ENCODE data around the gene EEF1AKMT1.

- TF ChIP-seq CTCF (IDR thresholded peaks at IDR 0.05) (no peak), POLR2A (IDR thresholded peaks at IDR 0.05) (no peak)
Observed at GRCh38 chr13:20715330-20715712, 58.4 kb downstream of the EEF1AKMT1 start.

Measured in Peyer's patch (tissue), 4 donors.